ENCODE data around the gene NOTCH1.

Gene NOTCH1

DNA sequence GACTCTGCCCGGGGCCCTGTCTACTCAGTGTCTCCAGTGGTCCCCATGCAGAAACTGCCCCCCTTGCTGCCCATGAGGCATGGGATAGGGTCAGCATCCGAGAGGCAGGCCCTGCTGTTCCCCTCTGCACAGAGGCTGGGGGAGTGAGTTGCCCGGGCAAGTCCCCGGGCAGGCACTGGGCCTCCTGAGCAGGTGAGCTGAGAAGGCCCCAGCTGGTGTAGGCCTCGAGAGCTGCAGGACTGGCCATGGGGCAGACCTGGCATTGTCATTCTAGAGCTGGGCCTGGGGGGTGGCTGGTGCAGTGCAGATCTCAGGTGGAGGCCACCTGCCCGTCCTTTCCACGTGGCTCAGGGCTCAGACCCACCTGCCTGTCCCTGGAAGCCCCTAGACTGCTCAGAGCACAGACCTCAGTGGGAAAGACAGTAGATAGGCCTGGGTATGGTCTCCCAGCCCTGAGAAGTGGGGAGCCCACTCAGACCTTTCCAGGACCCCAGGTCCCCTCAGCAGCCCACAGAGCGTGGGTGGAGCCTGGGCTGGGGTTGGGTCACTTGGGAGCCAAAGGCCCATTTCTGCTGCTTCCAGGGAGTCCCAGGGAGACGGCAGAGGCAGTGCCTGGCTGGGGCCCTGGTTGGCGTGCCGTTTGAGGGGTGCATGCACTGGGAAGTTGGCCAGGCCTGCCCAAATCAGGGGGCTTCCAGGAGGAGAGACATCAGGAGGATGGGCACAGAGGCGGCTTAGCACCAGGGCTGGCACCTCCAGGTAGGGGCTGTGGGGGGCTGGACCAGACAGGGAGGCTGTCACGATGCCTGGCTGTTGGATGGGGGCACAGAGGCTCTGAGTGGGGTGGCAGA lies 4.8 kb upstream of the NOTCH1 start:
- DNase-seq (ENCODE audit: low spot score in 2 of 2) (no peak), ATAC-seq (ENCODE audit: low read depth) (no peak)
- no peaks in the 10 kb centered on the region for H3K36me3 Mint-ChIP-seq
- H3K4me3 Mint-ChIP-seq, result no peak overlapping the region
- no peaks in the 10 kb centered on the region for H3K9me3 Mint-ChIP-seq
- H3K27ac Mint-ChIP-seq, result no peak overlapping the region
- H3K27me3 Mint-ChIP-seq, result no peaks in the 10 kb centered on the region
- H3K4me1 Mint-ChIP-seq, result peaks cover 13% of the 10 kb centered on the region

DNA sequence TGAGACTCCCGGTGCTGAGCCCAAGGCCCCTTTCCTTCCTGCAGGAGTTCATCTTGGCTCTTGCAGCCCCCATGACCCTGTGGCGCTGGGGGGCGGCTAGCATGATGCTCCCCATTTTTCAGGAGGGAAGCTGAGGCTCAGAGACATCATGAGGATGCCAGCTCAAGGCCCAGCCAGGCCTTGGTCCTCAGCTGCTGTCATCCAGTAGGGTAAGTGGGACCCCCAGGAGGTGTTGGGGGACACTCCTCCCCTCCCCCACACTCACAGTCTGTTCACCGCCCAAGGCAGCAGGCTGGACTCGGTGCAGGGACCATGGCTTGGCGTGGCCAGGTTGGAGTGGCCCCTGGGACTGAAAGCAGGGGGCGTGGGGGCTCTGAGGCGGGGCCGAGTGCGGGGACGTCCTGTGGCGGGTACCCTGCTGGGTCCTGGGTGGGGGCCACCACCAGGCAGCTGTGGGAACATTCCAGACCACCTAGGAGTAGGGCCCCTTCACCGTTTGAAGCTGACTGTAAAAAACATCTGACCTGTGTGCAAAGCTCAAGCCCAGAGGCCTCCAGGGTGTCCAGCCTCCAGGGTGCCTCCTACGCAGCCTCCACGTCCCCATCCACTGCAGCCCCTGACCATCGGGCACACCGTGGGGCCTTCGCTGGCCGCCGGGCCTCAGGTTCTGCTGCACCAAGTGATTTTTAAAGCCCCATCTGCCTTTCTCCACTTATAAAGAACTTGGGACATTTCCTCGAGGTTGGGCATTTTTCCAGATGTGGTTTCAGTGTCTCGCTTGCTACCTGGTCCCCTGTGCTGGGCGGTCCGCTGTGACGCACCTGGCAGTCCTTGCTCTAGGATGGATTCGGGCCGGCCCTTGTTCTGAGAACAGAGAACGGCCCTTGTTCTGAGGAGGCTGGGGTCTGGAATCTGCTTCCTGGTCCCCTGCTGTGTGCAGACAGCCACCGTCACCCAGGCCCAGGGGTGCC lies 3.4 kb upstream of the NOTCH1 start:
- no peak overlapping the region for H3K4me3 Mint-ChIP-seq
- H3K27me3 Mint-ChIP-seq, result no peaks in the 10 kb centered on the region

DNA sequence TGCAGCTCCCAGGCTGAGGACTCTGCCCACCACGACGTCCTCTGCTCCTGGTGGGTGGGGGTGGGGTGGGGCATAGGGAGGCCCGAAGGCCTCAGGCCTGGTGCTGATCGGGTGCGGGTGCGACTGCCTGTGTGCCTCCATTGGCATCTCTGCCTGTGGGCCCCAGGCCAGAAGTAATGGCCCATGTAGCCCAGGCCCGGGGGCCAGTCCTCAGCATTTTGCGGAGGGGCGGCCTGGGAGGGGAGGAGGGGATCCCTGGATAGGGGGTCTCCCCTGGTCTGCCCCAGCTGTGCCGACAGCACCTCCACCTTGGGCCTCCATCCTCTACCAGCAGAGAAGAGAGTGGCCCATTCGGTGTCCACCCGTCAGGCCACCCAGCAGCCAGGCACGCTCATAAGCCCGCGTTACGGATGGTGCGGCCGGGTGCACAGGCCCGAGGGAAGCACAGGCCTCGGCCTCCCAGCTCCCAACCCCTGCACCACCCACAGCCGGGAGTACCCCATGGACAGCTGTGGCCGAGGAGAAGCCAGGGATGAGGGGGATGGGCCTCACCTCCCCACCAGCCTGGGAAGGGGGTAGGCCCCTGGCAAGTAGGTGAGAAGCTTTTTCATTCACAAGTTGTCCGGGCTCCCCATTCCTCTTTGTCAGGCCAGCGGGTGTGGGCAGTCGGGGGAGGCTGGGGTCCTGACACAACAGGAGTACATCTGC lies 1.8 kb upstream of the NOTCH1 start:
- H3K27ac Mint-ChIP-seq, result no peak overlapping the region
- H3K4me1 Mint-ChIP-seq, result peaks cover 20% of the 10 kb centered on the region
- H3K36me3 Mint-ChIP-seq, result no peaks in the 10 kb centered on the region
- ATAC-seq (ENCODE audit: low read depth), result no peak
- no peak overlapping the region for H3K4me3 Mint-ChIP-seq
- H3K9me3 Mint-ChIP-seq, result no peaks in the 10 kb centered on the region
- no peak for DNase-seq (ENCODE audit: low spot score in 2 of 2)
- H3K27me3 Mint-ChIP-seq, result no peaks in the 10 kb centered on the region

More for the DNA sequence above, 3.4 kb upstream of the NOTCH1 start:
- no peak for ATAC-seq (ENCODE audit: low read depth)
- H3K9me3 Mint-ChIP-seq, result no peaks in the 10 kb centered on the region
- peaks cover 13% of the 10 kb centered on the region for H3K4me1 Mint-ChIP-seq
- no peak overlapping the region for H3K27ac Mint-ChIP-seq
- H3K36me3 Mint-ChIP-seq, result no peaks in the 10 kb centered on the region
- no peak for DNase-seq (ENCODE audit: low spot score in 2 of 2)

DNA sequence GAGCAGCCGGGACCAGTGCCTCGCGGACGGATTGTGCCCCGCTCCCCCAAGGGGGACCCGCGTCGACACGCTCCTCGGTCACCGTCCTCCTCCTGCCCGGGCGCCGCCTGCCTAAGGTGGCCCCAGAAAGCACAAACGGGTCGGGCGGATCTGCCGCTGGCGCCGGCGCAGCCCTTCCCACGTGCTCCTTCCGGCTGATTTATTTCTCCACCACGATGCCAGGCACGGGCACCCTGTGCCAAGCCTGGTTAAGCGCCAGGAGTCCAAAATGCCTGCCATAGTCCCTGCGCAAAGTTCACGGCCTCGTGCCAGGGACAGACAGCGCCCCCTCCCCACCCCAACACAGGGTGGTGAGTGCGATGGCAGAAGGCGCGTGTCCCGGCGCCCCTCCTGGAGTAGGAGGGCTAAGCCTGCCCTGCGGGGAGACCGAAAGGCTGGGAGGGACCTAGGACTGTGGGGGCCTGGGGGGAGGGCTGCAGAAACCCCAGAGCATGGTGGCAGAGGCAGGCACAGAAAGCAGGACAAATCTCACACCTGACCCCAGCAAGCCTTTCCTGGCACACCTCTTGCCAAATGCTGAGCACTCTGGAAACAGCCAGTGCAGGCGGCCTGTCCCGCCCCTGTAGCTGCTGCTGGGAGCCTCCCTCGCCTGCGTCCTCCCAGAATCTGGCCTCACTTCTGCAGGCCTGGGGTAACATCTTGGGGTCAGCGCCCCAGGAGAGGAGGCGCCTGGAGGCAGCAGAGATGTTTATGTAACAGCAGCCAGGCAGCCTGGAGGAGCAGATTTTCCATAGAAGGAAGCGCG lies 1.1 kb upstream of the NOTCH1 start:
- peaks cover 17% of the 10 kb centered on the region for H3K4me1 Mint-ChIP-seq
- H3K4me3 Mint-ChIP-seq, result peak overlapping the region; percentile 78
- H3K27me3 Mint-ChIP-seq, result no peaks in the 10 kb centered on the region
- no peak overlapping the region for H3K27ac Mint-ChIP-seq
- ATAC-seq (ENCODE audit: low read depth), result peak; percentile 2
- H3K9me3 Mint-ChIP-seq, result no peaks in the 10 kb centered on the region
- H3K36me3 Mint-ChIP-seq, result peaks cover 2% of the 10 kb centered on the region
- DNase-seq (ENCODE audit: low spot score in 2 of 2), result peak in 1 of 2 donors; percentile 52

DNA sequence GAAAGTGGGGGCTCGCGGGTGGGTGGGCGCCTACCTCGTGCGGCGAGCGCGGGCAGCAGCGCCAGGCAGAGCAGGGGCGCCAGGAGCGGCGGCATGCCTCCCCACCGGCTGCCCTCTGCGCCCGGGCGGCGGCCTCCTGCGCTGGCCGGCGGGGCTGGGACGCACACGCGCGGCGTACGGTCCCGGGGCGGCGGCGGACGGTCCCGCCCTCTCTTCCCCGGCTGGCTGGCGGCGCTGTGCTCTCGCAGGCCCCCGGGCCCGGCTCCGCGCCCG lies 220 bp downstream of the NOTCH1 start:
- Mint-ChIP-seq H3K27me3 (no peaks in the 10 kb centered on the region), H3K9me3 (no peaks in the 10 kb centered on the region), H3K4me1 (peaks cover 14% of the 10 kb centered on the region), H3K36me3 (peaks cover 2% of the 10 kb centered on the region), H3K27ac (no peak overlapping the region), H3K4me3 (peak overlapping the region; percentile 93)
- DNase-seq (ENCODE audit: low spot score in 2 of 2) (no peak), ATAC-seq (ENCODE audit: low read depth) (no peak)

DNA sequence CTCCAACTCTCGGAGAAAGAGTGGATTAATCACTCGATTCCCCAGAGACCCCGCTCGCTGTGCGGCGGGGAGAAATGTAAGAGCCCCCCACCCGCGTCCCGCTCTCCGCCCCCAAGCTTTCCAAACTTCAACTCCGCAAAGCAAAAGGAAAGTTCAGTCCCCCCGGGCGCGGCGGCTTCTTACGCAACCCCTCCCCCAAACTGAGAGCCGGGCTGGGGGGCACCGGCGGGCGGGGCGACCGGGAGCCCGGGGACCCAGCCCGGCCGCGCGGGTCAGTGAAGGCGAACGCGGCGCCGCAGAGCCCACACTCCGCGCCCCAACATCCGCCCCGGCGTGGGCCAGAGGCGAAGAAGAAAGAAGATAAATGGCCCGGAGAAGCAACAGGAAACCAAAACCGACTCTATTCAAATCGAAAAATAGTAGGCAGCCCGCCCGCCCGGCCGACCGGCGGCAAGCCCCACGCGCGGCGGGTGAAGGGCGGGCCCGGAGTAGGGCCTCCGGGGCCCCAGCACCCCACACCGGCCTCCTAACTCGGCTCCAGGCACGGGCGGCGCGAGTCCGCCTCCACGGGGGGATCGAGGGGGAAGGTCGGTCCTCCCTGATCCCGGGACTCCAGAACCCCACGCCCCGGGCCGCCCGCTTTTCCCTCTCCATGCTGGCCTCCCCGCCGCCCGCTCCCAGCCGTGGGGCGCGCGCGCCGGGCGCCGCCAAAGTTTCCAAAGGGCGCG lies 720 bp downstream of the NOTCH1 start:
- DNase-seq (ENCODE audit: low spot score in 2 of 2) (peak in 1 of 2 donors; percentile 65), ATAC-seq (ENCODE audit: low read depth) (peak; percentile 20)
- H3K4me3 Mint-ChIP-seq, result peak overlapping the region; percentile 87
- H3K4me1 Mint-ChIP-seq, result peaks cover 17% of the 10 kb centered on the region
- no peaks in the 10 kb centered on the region for H3K9me3 Mint-ChIP-seq
- H3K27me3 Mint-ChIP-seq, result no peaks in the 10 kb centered on the region
- peaks cover 2% of the 10 kb centered on the region for H3K36me3 Mint-ChIP-seq
- H3K27ac Mint-ChIP-seq, result no peak overlapping the region

DNA sequence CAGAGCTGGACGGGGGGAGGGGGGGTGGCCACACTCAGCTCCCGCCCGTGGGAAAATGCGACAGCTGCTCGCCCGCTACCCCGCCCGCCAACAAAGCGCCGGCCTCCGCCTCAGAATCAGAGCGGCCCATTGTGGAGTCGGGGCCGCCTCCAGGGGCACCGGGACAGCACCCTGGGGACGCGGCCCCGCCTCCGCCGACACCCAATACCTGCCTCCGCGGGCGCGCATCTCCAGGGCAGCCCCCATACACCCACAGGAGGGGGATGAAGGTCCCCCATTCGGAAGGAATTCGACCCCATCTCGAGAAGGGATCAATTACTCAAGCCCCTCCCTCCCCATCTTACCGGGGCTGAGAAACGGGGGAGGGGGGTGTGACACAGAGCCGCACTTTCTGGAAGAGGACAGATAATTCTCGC lies 1.3 kb downstream of the NOTCH1 start:
- H3K9me3 Mint-ChIP-seq, result no peaks in the 10 kb centered on the region
- peak overlapping the region; percentile 87 for H3K4me3 Mint-ChIP-seq
- DNase-seq (ENCODE audit: low spot score in 2 of 2) (peak in 1 of 2 donors; percentile 48), ATAC-seq (ENCODE audit: low read depth) (no peak)
- no peaks in the 10 kb centered on the region for H3K27me3 Mint-ChIP-seq
- peaks cover 23% of the 10 kb centered on the region for H3K4me1 Mint-ChIP-seq
- H3K27ac Mint-ChIP-seq, result no peak overlapping the region
- H3K36me3 Mint-ChIP-seq, result peaks cover 2% of the 10 kb centered on the region

DNA sequence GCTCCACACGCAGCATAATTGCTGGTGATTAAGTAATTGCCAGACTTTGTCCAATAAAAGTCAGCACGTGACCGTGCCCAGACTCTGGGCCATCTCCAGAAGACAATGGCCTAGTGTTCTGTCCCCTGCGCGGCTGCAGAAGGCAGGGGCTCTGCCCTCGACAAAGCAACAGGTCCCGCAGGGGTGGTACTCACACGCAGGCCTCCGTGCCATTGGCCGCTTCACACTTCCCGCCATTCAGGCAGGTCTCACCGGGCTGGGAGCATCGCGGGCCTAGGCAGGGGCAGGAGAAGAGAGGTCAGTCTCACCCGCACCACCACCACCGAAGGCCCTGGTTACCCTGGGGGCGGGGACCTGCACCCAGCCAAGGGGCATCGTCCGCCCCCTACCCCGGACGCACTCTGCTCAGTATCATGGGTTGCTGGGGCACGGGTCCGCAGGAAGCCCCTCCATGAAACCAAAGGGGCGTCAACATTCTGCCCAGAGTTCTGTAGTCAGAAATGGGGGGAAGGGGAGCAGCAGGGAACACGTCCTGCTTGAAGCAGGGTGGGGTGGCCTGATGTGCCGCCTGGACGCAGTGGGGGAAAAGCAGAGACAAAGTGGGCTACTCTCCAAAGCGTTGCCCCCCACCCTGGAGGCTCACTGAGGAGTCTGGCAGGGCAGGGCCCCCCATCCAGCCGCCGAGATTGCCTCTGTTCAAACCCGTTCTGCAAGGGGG lies 1.9 kb downstream of the NOTCH1 start:
- Mint-ChIP-seq H3K4me1 (peaks cover 28% of the 10 kb centered on the region), H3K27me3 (no peaks in the 10 kb centered on the region), H3K36me3 (peaks cover 2% of the 10 kb centered on the region), H3K9me3 (no peaks in the 10 kb centered on the region), H3K4me3 (peak overlapping the region; percentile 87), H3K27ac (no peak overlapping the region)
- ATAC-seq (ENCODE audit: low read depth), result no peak
- no peak for DNase-seq (ENCODE audit: low spot score in 2 of 2)

DNA sequence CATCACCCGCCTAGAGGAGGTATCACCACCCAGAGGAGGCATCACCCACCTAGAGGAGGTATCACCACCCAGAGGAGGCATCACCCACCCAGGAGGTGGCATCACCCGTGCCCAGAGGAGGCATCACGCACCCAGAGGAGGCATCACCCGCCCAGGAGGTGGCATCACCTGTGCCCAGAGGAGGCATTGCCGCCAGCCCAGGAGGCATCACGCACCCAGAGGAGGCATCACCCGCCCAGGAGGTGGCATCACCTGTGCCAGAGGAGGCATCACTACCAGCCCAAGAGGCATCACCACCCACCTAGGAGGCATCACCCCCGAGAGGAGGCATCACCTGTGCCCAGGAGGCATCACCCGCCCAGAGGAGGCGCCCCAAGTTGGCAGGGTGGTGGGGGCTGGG lies 2.6 kb downstream of the NOTCH1 start:
- Mint-ChIP-seq H3K4me1 (peaks cover 33% of the 10 kb centered on the region), H3K9me3 (no peaks in the 10 kb centered on the region), H3K27ac (no peak overlapping the region), H3K27me3 (no peaks in the 10 kb centered on the region), H3K4me3 (peak overlapping the region; percentile 46), H3K36me3 (peaks cover 2% of the 10 kb centered on the region)
- DNase-seq (ENCODE audit: low spot score in 2 of 2), result no peak
- no peak for ATAC-seq (ENCODE audit: low read depth)

DNA sequence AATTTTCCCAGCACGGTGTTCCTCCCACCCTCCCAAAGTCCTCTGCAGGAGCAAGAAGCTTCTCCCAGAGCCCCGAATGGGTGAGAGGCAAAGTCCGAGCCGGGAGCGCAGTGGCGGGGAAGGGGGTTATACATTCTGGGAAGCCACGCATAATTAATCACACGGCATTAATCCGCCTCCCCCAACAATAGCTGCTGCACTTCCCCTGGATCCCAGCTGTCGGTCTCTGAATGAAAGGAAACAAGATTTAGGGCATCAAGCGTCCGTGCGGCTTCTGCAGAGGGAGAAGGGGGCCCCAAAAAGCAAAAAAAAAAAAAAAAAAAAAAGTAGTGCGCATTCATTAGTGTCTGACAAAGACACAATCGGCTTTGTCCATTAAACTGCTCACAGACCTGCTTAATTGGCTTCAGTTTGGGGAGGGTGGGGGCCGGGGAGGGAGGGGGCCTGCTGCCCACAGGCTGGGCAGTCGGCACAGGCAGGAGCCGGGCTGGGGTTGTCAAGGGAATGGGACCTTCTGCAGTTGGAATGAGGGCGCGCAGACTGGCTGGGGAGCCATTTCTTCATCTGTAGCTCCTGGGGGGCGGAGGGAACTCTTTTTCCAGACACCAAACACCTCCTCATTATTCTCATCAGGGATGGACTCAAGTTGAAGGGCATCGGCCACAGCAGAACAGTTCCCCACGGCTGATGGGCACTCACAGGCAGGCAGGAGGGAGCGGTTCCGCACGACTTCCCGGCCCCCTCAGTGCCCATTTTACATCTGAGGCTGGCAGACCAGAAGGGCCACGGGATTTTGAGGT lies 3.4 kb downstream of the NOTCH1 start:
- Mint-ChIP-seq H3K36me3 (peaks cover 2% of the 10 kb centered on the region), H3K4me3 (peak overlapping the region; percentile 46), H3K27ac (no peak overlapping the region), H3K9me3 (no peaks in the 10 kb centered on the region), H3K4me1 (peaks cover 33% of the 10 kb centered on the region), H3K27me3 (no peaks in the 10 kb centered on the region)
- ATAC-seq (ENCODE audit: low read depth), result no peak
- DNase-seq (ENCODE audit: low spot score in 2 of 2), result no peak

DNA sequence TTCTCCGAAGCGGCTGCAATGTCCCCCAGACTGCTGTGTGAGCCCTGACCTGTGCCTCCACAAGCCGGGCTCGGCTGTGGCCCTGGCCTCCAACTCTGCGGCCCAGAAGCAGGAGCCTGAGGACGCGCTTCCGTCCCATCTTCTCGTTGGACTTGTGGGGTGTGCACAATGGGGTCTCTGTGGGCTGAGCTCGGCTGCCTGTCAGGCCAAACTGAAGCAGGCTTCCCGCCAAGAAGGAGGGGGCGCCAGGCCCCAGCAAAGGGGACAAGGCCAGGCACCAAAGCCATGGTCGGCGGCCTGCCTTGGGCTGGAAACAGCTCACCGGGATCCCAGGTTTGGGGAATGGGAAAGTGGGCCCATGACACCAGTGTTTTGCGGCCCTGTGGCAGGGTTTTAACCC lies 4.1 kb downstream of the NOTCH1 start:
- Mint-ChIP-seq H3K4me3 (no peak overlapping the region), H3K36me3 (peaks cover 2% of the 10 kb centered on the region), H3K4me1 (peaks cover 34% of the 10 kb centered on the region), H3K27me3 (no peaks in the 10 kb centered on the region), H3K9me3 (no peaks in the 10 kb centered on the region), H3K27ac (no peak overlapping the region)
- DNase-seq (ENCODE audit: low spot score in 2 of 2) (no peak), ATAC-seq (ENCODE audit: low read depth) (no peak)

DNA sequence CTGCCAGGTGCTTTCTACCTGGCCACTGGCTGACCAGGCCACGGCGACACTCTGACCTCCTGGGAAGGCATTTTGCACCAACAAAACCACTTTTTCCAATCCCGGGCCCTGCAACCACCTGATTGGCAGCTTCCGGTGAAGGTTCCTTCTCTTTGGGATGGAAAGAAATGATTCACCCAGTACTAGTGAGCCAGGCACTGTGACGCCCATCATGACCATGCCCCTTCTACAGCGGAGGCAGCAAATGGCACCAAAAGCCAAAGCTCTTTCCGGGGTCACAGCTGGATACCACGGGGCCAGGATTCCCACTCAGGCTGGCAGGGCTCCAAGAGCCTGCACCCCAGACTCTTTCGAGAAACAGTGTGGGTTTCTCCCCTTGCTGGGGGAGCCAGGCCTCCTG lies 4.7 kb downstream of the NOTCH1 start:
- ATAC-seq (ENCODE audit: low read depth), result no peak
- no peak for DNase-seq (ENCODE audit: low spot score in 2 of 2)
- Mint-ChIP-seq H3K4me1 (peaks cover 32% of the 10 kb centered on the region), H3K27me3 (no peaks in the 10 kb centered on the region), H3K27ac (no peak overlapping the region), H3K36me3 (peaks cover 2% of the 10 kb centered on the region), H3K4me3 (no peak overlapping the region), H3K9me3 (no peaks in the 10 kb centered on the region)

Data from memory B cell (primary cell).